Stomach smooth muscle (tissue), 2 donors: ENCODE measurements around the gene RPH3AL.

ENCODE experiments used
- H3K27ac ChIP-seq: one replicate; pipeline ENCODE4 v1.7.0; 2013; ENCODE audit warnings: mild to moderate bottlenecking, low read length, inconsistent platforms
- H3K27me3 ChIP-seq, 2 donors: one replicate each; pipeline ENCODE4 v1.7.0; 2013; ENCODE audit warnings: low read length in 2 of 2; ENCODE audit not compliant: insufficient read depth in 2 of 2, control insufficient read depth in 1 of 2
- H3K36me3 ChIP-seq, 2 donors: one replicate each; pipeline ENCODE4 v1.7.0; 2013; ENCODE audit warnings: low read length in 2 of 2; ENCODE audit not compliant: control insufficient read depth in 2 of 2, insufficient read depth in 2 of 2
- H3K4me1 ChIP-seq: one replicate; pipeline ENCODE4 v1.7.0; 2013; ENCODE audit warnings: low read length; ENCODE audit not compliant: control insufficient read depth, insufficient read depth
- H3K4me3 ChIP-seq, 2 donors: one replicate each; pipeline ENCODE4 v1.7.0; 2013; ENCODE audit warnings: low read length in 2 of 2
- H3K9ac ChIP-seq, 2 donors: one replicate each; pipeline ENCODE4 v1.7.0; 2013; ENCODE audit warnings: low read length in 2 of 2, mild to moderate bottlenecking in 1 of 2
- H3K9me3 ChIP-seq, 2 donors: one replicate each; pipeline ENCODE4 v1.7.0; 2013; ENCODE audit warnings: low read length in 2 of 2; ENCODE audit not compliant: control insufficient read depth in 2 of 2
- donor health status: healthy.
- donor health status: Pancreatic carcinoma.

The RPH3AL gene

GRCh38 chr17:265718-266117 lies 86.9 kb downstream of the RPH3AL start:
- no peak overlapping the region for H3K9ac ChIP-seq
- peaks cover 11% of the 10 kb centered on the region for H3K4me1 ChIP-seq
- no peaks in the 10 kb centered on the region for H3K36me3 ChIP-seq
- no peaks in the 10 kb centered on the region for H3K27me3 ChIP-seq
- H3K4me3 ChIP-seq: no peak overlapping the region
- no peaks in the 10 kb centered on the region for H3K9me3 ChIP-seq
- no peak overlapping the region for H3K27ac ChIP-seq

DNA sequence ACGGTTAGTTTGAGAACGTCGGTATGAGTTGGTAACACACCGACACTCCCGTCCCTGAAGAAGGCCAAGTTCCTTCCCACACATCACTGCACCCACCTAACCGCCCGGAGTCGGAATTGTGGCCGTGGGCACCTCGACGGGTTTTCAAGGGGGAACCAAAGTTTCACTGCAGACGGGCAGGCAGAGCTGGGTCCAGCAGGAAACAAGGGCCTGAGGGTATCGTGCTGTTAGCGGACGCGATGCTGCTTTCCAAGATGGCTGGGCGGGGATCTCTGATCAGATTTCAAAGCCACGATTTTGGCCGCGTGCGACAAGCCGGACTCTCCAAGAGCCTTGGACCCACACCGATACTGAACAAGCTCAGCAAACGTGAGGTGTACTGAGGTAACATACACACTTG lies 88.8 kb downstream of the RPH3AL start:
- Histone ChIP-seq H3K4me1 (peaks cover 15% of the 10 kb centered on the region), H3K9ac (no peak overlapping the region), H3K4me3 (no peak overlapping the region), H3K27ac (no peak overlapping the region), H3K27me3 (no peaks in the 10 kb centered on the region), H3K9me3 (no peaks in the 10 kb centered on the region), H3K36me3 (no peaks in the 10 kb centered on the region)

DNA sequence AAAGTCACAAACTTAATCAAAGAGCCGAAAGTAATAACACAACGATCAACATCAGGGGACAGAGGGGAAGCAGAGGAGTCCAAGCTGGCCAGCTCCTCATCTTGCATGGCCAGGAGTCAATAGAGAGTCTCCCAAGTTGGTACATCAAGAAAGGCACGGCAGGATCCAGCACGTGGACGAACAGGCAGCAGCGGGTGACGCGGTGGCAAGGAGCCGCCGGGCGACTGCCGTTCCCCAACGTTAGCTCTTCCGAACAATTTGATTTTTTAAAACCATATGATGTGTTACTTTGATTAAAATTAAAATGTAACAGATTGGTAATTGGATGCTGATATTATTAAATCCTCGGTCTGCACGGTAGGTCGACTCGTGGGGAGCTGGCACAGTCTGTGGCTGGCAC lies 89.3 kb downstream of the RPH3AL start:
- Histone ChIP-seq H3K4me1 (peaks cover 15% of the 10 kb centered on the region), H3K36me3 (no peaks in the 10 kb centered on the region), H3K27ac (no peak overlapping the region), H3K4me3 (no peak overlapping the region), H3K27me3 (no peaks in the 10 kb centered on the region), H3K9me3 (no peaks in the 10 kb centered on the region), H3K9ac (no peak overlapping the region)

DNA sequence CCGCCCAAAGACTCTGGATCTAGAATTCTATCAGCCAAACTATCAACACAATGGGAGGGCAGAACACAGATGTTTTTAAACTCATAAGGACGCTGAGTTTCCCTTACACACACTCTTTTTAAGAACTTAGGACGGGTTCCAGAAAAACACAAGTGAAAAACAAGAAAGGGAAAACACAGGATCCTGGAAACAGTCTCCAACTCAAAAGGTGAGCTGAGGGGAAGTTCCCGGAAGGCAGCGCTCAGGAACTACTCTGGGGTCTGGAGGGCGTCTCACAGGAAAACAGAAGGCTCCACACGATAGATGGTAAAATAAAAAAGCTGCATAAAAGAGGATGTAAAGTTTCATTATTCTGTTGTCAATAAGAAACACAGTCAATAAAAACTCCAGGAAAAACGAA lies 91.0 kb downstream of the RPH3AL start:
- Histone ChIP-seq H3K36me3 (no peaks in the 10 kb centered on the region), H3K9ac (no peak overlapping the region), H3K27ac (no peak overlapping the region), H3K4me1 (peaks cover 8% of the 10 kb centered on the region), H3K4me3 (no peak overlapping the region), H3K9me3 (no peaks in the 10 kb centered on the region), H3K27me3 (no peaks in the 10 kb centered on the region)

- Histone ChIP-seq H3K9me3 (no peaks in the 10 kb centered on the region), H3K36me3 (no peaks in the 10 kb centered on the region), H3K4me3 (no peak overlapping the region), H3K4me1 (peaks cover 6% of the 10 kb centered on the region), H3K27ac (no peak overlapping the region), H3K27me3 (no peaks in the 10 kb centered on the region), H3K9ac (no peak overlapping the region)
These were observed 91.7 kb downstream of the RPH3AL start for GRCh38 chr17:260944-261343.

GRCh38 chr17:260031-260791 lies 92.4 kb downstream of the RPH3AL start:
- Histone ChIP-seq H3K9me3 (no peaks in the 10 kb centered on the region), H3K27me3 (no peaks in the 10 kb centered on the region), H3K36me3 (no peaks in the 10 kb centered on the region), H3K9ac (no peak overlapping the region), H3K27ac (peak overlapping the region; percentile 18), H3K4me1 (peaks cover 4% of the 10 kb centered on the region), H3K4me3 (no peak overlapping the region)

GRCh38 chr17:259341-259976 lies 93.1 kb downstream of the RPH3AL start:
- Histone ChIP-seq H3K27ac (no peak overlapping the region), H3K4me3 (no peak overlapping the region), H3K27me3 (no peaks in the 10 kb centered on the region), H3K4me1 (peaks cover 4% of the 10 kb centered on the region), H3K9me3 (no peaks in the 10 kb centered on the region), H3K36me3 (no peaks in the 10 kb centered on the region), H3K9ac (no peak overlapping the region)

DNA sequence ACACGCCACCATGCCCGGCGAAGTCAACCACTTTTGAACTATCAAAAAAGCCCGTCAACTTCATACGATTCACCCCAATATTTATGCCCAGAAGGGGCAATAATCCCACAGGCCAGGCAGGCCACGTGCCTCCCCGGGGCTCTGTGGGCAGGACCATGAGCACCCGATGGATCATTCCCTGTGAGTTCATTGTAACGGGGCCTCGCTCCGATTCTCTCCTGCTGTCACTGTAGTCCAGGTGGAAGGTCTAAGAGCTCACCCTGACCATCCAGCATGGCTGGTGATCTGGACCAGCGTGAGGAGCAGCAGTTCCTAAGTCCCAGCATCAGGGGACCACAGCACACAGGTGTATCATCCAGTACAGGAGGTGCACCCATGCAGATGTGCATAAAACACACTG lies 93.7 kb downstream of the RPH3AL start:
- no peak overlapping the region for H3K4me3 ChIP-seq
- peaks cover 4% of the 10 kb centered on the region for H3K4me1 ChIP-seq
- no peaks in the 10 kb centered on the region for H3K36me3 ChIP-seq
- no peaks in the 10 kb centered on the region for H3K27me3 ChIP-seq
- H3K9ac ChIP-seq: no peak overlapping the region
- no peak overlapping the region for H3K27ac ChIP-seq
- H3K9me3 ChIP-seq: no peaks in the 10 kb centered on the region

GRCh38 chr17:258045-258734 lies 94.4 kb downstream of the RPH3AL start:
- H3K27me3 ChIP-seq: no peaks in the 10 kb centered on the region
- no peaks in the 10 kb centered on the region for H3K9me3 ChIP-seq
- no peak overlapping the region for H3K27ac ChIP-seq
- H3K9ac ChIP-seq: no peak overlapping the region
- peaks cover 4% of the 10 kb centered on the region for H3K4me1 ChIP-seq
- no peak overlapping the region for H3K4me3 ChIP-seq
- no peaks in the 10 kb centered on the region for H3K36me3 ChIP-seq

GRCh38 chr17:253091-253846 lies 99.3 kb downstream of the RPH3AL start:
- Histone ChIP-seq H3K27ac (no peak overlapping the region), H3K36me3 (no peaks in the 10 kb centered on the region), H3K9me3 (no peaks in the 10 kb centered on the region), H3K4me3 (no peak overlapping the region), H3K4me1 (no peaks in the 10 kb centered on the region), H3K9ac (no peak overlapping the region), H3K27me3 (no peaks in the 10 kb centered on the region)
